Panc1 (cell line): ENCODE results near the gene PARP8. TPM values are rescaled to one million over a fixed set of nuclear protein-coding genes. Genes with fewer than 3 reads are reported as not detected.

Source experiments
- ATAC-seq: fragments of 200-7000 bp; cut with Tn5 transposase; 2 replicates; pipeline ENCODE4 v1.9.1; 2020; ENCODE audit warnings: mild to moderate bottlenecking, moderate library complexity
- BruUV-seq: library from RNA; stranded (reverse); fragments of 400-500 nt; replicated peaks from 2 replicates; lab custom pipeline; 2021; lab: Mats Ljungman, UMichigan
- CTCF ChIA-PET: fragments of 300-600 bp; sonication (Branson Sonifier 250); formaldehyde crosslinking; loops from one replicate; lab custom pipeline; 2022; ENCODE audit warnings: antibody characterized with exemption; lab: Charles Lee
- POLR2A ChIA-PET: fragments of 300-600 bp; sonication (Branson Sonifier 250); formaldehyde crosslinking; loops from one replicate; lab custom pipeline; 2022; ENCODE audit warnings: antibody characterized with exemption; lab: Charles Lee
- DNase-seq: peaks from one replicate; pipeline ENCODE4 v3.0.0-alpha.2; 2010; ENCODE audit warnings: low read depth, low spot score
- H3K27ac ChIP-seq: 2 replicates; pipeline ENCODE4 v1.5.1; 2011; ENCODE audit warnings: mild to moderate bottlenecking, low read length, inconsistent platforms
- H3K27me3 ChIP-seq: fragments of 200-500 bp; sonication (Bioruptor generic); 2 replicates; pipeline ENCODE4 v1.6.0; 2014; ENCODE audit warnings: low read length, inconsistent platforms; ENCODE audit not compliant: control insufficient read depth, insufficient read depth
- H3K36me3 ChIP-seq: fragments of 200-500 bp; sonication (Bioruptor generic); 2 replicates; pipeline ENCODE4 v1.5.1; 2014; ENCODE audit warnings: inconsistent platforms, mild to moderate bottlenecking, low read length, moderate library complexity; ENCODE audit not compliant: control insufficient read depth, insufficient read depth
- H3K4me1 ChIP-seq: 2 replicates; pipeline ENCODE4 v1.5.1; 2011; ENCODE audit warnings: inconsistent platforms, mild to moderate bottlenecking, low read length, moderate library complexity; ENCODE audit not compliant: control insufficient read depth, insufficient read depth
- H3K4me3 ChIP-seq, 2 experiments: 2 replicates each; pipeline ENCODE4 v1.5.1; 2011 to 2012; ENCODE audit warnings: low read depth in 2 of 2, low read length in 2 of 2, mild to moderate bottlenecking in 2 of 2, inconsistent platforms in 1 of 2, moderate library complexity in 1 of 2
- H3K9me3 ChIP-seq: fragments of 200-500 bp; sonication (Bioruptor generic); 2 replicates; pipeline ENCODE4 v1.5.1; 2014; ENCODE audit warnings: low read depth, mild to moderate bottlenecking, inconsistent platforms, low read length, moderate library complexity; ENCODE audit not compliant: control insufficient read depth, insufficient read depth
- POLR2AphosphoS5 ChIP-seq: IDR thresholded peaks from 2 replicates; pipeline ENCODE4 v1.6.1; 2012; ENCODE audit warnings: mild to moderate bottlenecking, low read depth, low read length, moderate library complexity
- REST ChIP-seq, 2 experiments: IDR thresholded peaks; 2 replicates each; pipeline ENCODE4 v1.6.1; 2011 to 2012; ENCODE audit warnings: low read depth in 2 of 2, control low read depth in 1 of 2, low read length in 1 of 2, mild to moderate bottlenecking in 1 of 2, moderate library complexity in 1 of 2; ENCODE audit not compliant: insufficient read depth in 1 of 2
- SIN3A ChIP-seq: IDR thresholded peaks from 2 replicates; pipeline ENCODE4 v1.6.1; 2012; ENCODE audit warnings: low read depth, mild to moderate bottlenecking, low read length, moderate library complexity, borderline replicate concordance; ENCODE audit not compliant: insufficient read depth
- TCF7L2 ChIP-seq: IDR thresholded peaks from 2 replicates; pipeline ENCODE4 v1.6.1; 2011; ENCODE audit warnings: mild to moderate bottlenecking, low read depth, low read length, inconsistent platforms
- in situ Hi-C: cut with HindIII; loops from 2 replicates; pipeline ENCODE4 v1.10.0; 2016; ENCODE audit warnings: low sequenced_read_pairs, low pct_unique_long_range_greater_than_20kb
- intact Hi-C: fragments of 100-400 bp; cut with micrococcal nuclease; formaldehyde crosslinking; loops from one replicate; pipeline ENCODE4 v1.10.0; 2022; ENCODE audit not compliant: unreplicated experiment
- total RNA-seq: library from RNA; stranded (reverse); gene quantifications from one replicate; pipeline ENCODE4 v1.2.1, GENCODE V29; 2021; ENCODE audit not compliant: unreplicated experiment
- TF ChIP-seq, protein P1 (sequence below): fragments of 450-650 bp; IDR thresholded peaks from 2 replicates; pipeline ENCODE4 v1.5.1; 2017; ENCODE audit warnings: mild to moderate bottlenecking

The PARP8 gene
- total RNA-seq, 1 experiment from 2014 or later: 20.2 TPM

GRCh38 chr5:50733741-50734140, 67.3 kb downstream of the PARP8 start:
- no peaks in the 10 kb centered on the region for H3K27me3 ChIP-seq
- H3K36me3 ChIP-seq: no peaks in the 10 kb centered on the region
- intact Hi-C loops: no loop called here
- no peak for DNase-seq
- no peak for ATAC-seq
- no TSS peak for BruUV-seq
- no peak overlapping the region for H3K4me3 ChIP-seq
- ChIA-PET POLR2A (no interaction called here), CTCF (no interaction called here)
- TF ChIP-seq, protein P1, sequence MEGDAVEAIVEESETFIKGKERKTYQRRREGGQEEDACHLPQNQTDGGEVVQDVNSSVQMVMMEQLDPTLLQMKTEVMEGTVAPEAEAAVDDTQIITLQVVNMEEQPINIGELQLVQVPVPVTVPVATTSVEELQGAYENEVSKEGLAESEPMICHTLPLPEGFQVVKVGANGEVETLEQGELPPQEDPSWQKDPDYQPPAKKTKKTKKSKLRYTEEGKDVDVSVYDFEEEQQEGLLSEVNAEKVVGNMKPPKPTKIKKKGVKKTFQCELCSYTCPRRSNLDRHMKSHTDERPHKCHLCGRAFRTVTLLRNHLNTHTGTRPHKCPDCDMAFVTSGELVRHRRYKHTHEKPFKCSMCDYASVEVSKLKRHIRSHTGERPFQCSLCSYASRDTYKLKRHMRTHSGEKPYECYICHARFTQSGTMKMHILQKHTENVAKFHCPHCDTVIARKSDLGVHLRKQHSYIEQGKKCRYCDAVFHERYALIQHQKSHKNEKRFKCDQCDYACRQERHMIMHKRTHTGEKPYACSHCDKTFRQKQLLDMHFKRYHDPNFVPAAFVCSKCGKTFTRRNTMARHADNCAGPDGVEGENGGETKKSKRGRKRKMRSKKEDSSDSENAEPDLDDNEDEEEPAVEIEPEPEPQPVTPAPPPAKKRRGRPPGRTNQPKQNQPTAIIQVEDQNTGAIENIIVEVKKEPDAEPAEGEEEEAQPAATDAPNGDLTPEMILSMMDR: no peak
- TF ChIP-seq POLR2AphosphoS5 (no peak), REST (IDR thresholded peaks at IDR 0.05; ENCODE audit: insufficient read depth in 1 of 2, low read depth in 2 of 2, low read length in 1 of 2) (no peak), SIN3A (no peak), TCF7L2 (no peak)
- H3K9me3 ChIP-seq: no peaks in the 10 kb centered on the region
- H3K27ac ChIP-seq: no peak overlapping the region
- in situ Hi-C loops: no loop called here
- 0 out of 2 replicates have a peak, but pooled peaks cover 2% of the 10 kb centered on the region for H3K4me1 ChIP-seq

GRCh38 chr5:50738864-50739263, 72.4 kb downstream of the PARP8 start:
- intact Hi-C loops: no loop called here
- TF ChIP-seq REST (IDR thresholded peaks at IDR 0.05; ENCODE audit: insufficient read depth in 1 of 2, low read depth in 2 of 2, low read length in 1 of 2) (no peak), POLR2AphosphoS5 (no peak), SIN3A (no peak), TCF7L2 (no peak)
- TF ChIP-seq, protein P1: no peak
- POLR2A ChIA-PET: no interaction called here
- H3K27ac ChIP-seq: no peak overlapping the region
- H3K27me3 ChIP-seq: no peaks in the 10 kb centered on the region
- H3K4me3 ChIP-seq: no peak overlapping the region
- H3K9me3 ChIP-seq: no peaks in the 10 kb centered on the region
- peaks cover 11% of the 10 kb centered on the region for H3K4me1 ChIP-seq
- CTCF ChIA-PET: no interaction called here
- ATAC-seq (no peak), DNase-seq (no peak)
- H3K36me3 ChIP-seq: no peaks in the 10 kb centered on the region
- in situ Hi-C loops: no loop called here
- BruUV-seq: no TSS peak
